Medulla oblongata (tissue), 1 donor: ENCODE results near the gene CPNE4.
A peak's percentile ranks its signal among the peaks of the same experiment; 100 is the strongest.

Experiments
- DNase-seq: peaks from one replicate; pipeline ENCODE4 v3.0.0-alpha.2; 2015; ENCODE audit errors: extremely low spot score

The CPNE4 gene

GRCh38 chr3:131699001-131699400 is 335.8 kb downstream of the CPNE4 start:
- DNase-seq = no peak

GRCh38 chr3:131694376-131694775 is 340.4 kb downstream of the CPNE4 start:
- DNase-seq = no peak

- no peak for DNase-seq
Observed at GRCh38 chr3:131692356-131692755, 342.5 kb downstream of the CPNE4 start.

GRCh38 chr3:131690800-131691199 is 344.0 kb downstream of the CPNE4 start:
- no peak for DNase-seq

- DNase-seq = no peak
Observed at GRCh38 chr3:131688370-131688769, 346.4 kb downstream of the CPNE4 start.

GRCh38 chr3:131669600-131669999 is 365.2 kb downstream of the CPNE4 start:
- no peak for DNase-seq

GRCh38 chr3:131658771-131659170 is 376.0 kb downstream of the CPNE4 start:
- no peak for DNase-seq

- no peak for DNase-seq
Observed at GRCh38 chr3:131658115-131658514, 376.7 kb downstream of the CPNE4 start.

GRCh38 chr3:131655070-131655690 is 379.6 kb downstream of the CPNE4 start:
- no peak for DNase-seq

- no peak for DNase-seq
Observed at GRCh38 chr3:131645638-131646037, 389.2 kb downstream of the CPNE4 start.

- no peak for DNase-seq
Observed at GRCh38 chr3:131636266-131636775, 398.5 kb downstream of the CPNE4 start.

- DNase-seq = no peak
Observed at GRCh38 chr3:131630807-131631206, 404.0 kb downstream of the CPNE4 start.

GRCh38 chr3:131630097-131630496 is 404.7 kb downstream of the CPNE4 start:
- peak; percentile 5 for DNase-seq

- DNase-seq = no peak
Observed at GRCh38 chr3:131623431-131623830, 411.4 kb downstream of the CPNE4 start.

- no peak for DNase-seq
Observed at GRCh38 chr3:131622726-131623125, 412.1 kb downstream of the CPNE4 start.

- DNase-seq = no peak
Observed at GRCh38 chr3:131620977-131621376, 413.8 kb downstream of the CPNE4 start.

GRCh38 chr3:131619821-131620220 is 415.0 kb downstream of the CPNE4 start:
- no peak for DNase-seq

- DNase-seq = no peak
Observed at GRCh38 chr3:131616719-131617118, 418.1 kb downstream of the CPNE4 start.

GRCh38 chr3:131612745-131613144 is 422.1 kb downstream of the CPNE4 start:
- DNase-seq = no peak

- DNase-seq = no peak
Observed at GRCh38 chr3:131610174-131610573, 424.6 kb downstream of the CPNE4 start.

GRCh38 chr3:131608741-131609140 is 426.1 kb downstream of the CPNE4 start:
- no peak for DNase-seq

- no peak for DNase-seq
Observed at GRCh38 chr3:131608296-131608695, 426.5 kb downstream of the CPNE4 start.

GRCh38 chr3:131605916-131606315 is 428.9 kb downstream of the CPNE4 start:
- no peak for DNase-seq
